PC-9 (cell line): ENCODE results near the gene CDK6.

Experiments
- EZH2 ChIP-seq: fragments of 200-600 bp; sonication (generic); IDR thresholded peaks from 2 replicates; pipeline ENCODE4 v1.8.0; 2017; ENCODE audit warnings: antibody characterized with exemption, low read depth
- TF ChIP-seq, protein P1 (sequence below): fragments of 200-600 bp; sonication (generic); conservative IDR thresholded peaks from 2 replicates; pipeline ENCODE4 v1.6.1; 2017; ENCODE audit warnings: mixed run types, antibody characterized with exemption, mild to moderate bottlenecking, moderate library complexity

GRCh38 chr7:92557808-92558362 lies 278.5 kb downstream of the CDK6 start:
- TF ChIP-seq, protein P1, sequence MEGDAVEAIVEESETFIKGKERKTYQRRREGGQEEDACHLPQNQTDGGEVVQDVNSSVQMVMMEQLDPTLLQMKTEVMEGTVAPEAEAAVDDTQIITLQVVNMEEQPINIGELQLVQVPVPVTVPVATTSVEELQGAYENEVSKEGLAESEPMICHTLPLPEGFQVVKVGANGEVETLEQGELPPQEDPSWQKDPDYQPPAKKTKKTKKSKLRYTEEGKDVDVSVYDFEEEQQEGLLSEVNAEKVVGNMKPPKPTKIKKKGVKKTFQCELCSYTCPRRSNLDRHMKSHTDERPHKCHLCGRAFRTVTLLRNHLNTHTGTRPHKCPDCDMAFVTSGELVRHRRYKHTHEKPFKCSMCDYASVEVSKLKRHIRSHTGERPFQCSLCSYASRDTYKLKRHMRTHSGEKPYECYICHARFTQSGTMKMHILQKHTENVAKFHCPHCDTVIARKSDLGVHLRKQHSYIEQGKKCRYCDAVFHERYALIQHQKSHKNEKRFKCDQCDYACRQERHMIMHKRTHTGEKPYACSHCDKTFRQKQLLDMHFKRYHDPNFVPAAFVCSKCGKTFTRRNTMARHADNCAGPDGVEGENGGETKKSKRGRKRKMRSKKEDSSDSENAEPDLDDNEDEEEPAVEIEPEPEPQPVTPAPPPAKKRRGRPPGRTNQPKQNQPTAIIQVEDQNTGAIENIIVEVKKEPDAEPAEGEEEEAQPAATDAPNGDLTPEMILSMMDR, result no peak
- TF ChIP-seq EZH2, result no peak
